B cell (primary cell): ENCODE results near the gene CHAC1. TPM values are rescaled to one million over a fixed set of nuclear protein-coding genes. Genes with fewer than 3 reads are reported as not detected.

ENCODE experiments used
- ATAC-seq: fragments of 200-7000 bp; cut with Tn5 transposase; one replicate; pipeline ENCODE4 v1.10.0; 2021; ENCODE audit warnings: low read depth, mild to moderate bottlenecking, moderate number of reproducible peaks, moderate library complexity
- CTCF ChIA-PET: fragments of 350-600 bp; sonication (Branson Sonifier 250); formaldehyde crosslinking; loops from one replicate; lab custom pipeline; 2021; ENCODE audit warnings: antibody characterized with exemption, inconsistent platforms; lab: Charles Lee
- POLR2A ChIA-PET: fragments of 350-600 bp; sonication (Branson Sonifier 250); formaldehyde crosslinking; loops from one replicate; lab custom pipeline; 2021; ENCODE audit warnings: antibody characterized with exemption; lab: Charles Lee
- DNase-seq: peaks from one replicate; pipeline ENCODE4 v3.0.0; 2013
- H2AFZ ChIP-seq: 2 replicates; pipeline ENCODE4 v1.6.1; 2012; ENCODE audit warnings: mild to moderate bottlenecking, low read depth, low read length; ENCODE audit not compliant: insufficient read depth, poor library complexity, severe bottlenecking
- H3K27ac ChIP-seq, 2 donors: 1 replicate in 1 of 2; 2 replicates in 1 of 2; pipeline ENCODE4 v1.5.1; 2012 to 2013; ENCODE audit warnings: low read length in 2 of 2, mild to moderate bottlenecking in 2 of 2, moderate library complexity in 1 of 2
- H3K27me3 ChIP-seq, 4 experiments: fragments of 200-600 bp in 1 of 4; sonication (generic) in 1 of 4; replicated peaks in 1 of 4; 1 replicate in 2 of 4; 2 replicates in 2 of 4; pipeline versions ENCODE4 v1.6.1 to v1.7.0; 2013 to 2016; ENCODE audit warnings: low read length in 3 of 4, mild to moderate bottlenecking in 2 of 4, mixed read lengths in 1 of 4, moderate library complexity in 1 of 4; ENCODE audit not compliant: insufficient read depth in 4 of 4, control insufficient read depth in 3 of 4; ENCODE audit errors: control extremely low read depth in 1 of 4
- H3K36me3 ChIP-seq, 2 experiments: replicated peaks in 1 of 2; 1 replicate in 1 of 2; 2 replicates in 1 of 2; pipeline versions ENCODE4 v1.6.1 to v1.7.1; 2013; ENCODE audit warnings: low read length in 1 of 2; ENCODE audit not compliant: insufficient read depth in 2 of 2, control insufficient read depth in 1 of 2; ENCODE audit errors: control extremely low read depth in 1 of 2, extremely low read depth in 1 of 2
- H3K4me1 ChIP-seq, 2 donors: fragments of 200-600 bp in 1 of 2; sonication (generic) in 1 of 2; 1 replicate in 1 of 2; 2 replicates in 1 of 2; pipeline versions ENCODE4 v1.5.1 to v1.6.1; 2013 to 2017; ENCODE audit warnings: low read length in 2 of 2; ENCODE audit not compliant: control insufficient read depth in 2 of 2, insufficient read depth in 2 of 2
- H3K4me2 ChIP-seq: replicated peaks from 2 replicates; pipeline ENCODE3; 2012; ENCODE audit warnings: mild to moderate bottlenecking, low read depth, low read length; ENCODE audit not compliant: poor library complexity, severe bottlenecking
- H3K4me3 ChIP-seq, 5 experiments: fragments of 200-600 bp in 1 of 5; sonication (generic) in 1 of 5; 1 replicate in 3 of 5; 2 replicates in 2 of 5; pipeline versions ENCODE4 v1.5.1 to v1.7.0; 2011 to 2016; ENCODE audit warnings: low read length in 4 of 5, mild to moderate bottlenecking in 4 of 5, low read depth in 2 of 5, control low read depth in 1 of 5, moderate library complexity in 1 of 5; ENCODE audit not compliant: insufficient read depth in 1 of 5; ENCODE audit errors: control extremely low read depth in 1 of 5, extremely low read depth in 1 of 5
- H3K79me2 ChIP-seq: fragments of 200-600 bp; sonication (generic); one replicate; pipeline ENCODE4 v1.6.0; 2016; ENCODE audit warnings: low read length; ENCODE audit not compliant: control insufficient read depth, insufficient read depth
- H3K9ac ChIP-seq: fragments of 200-600 bp; sonication (generic); 2 replicates; pipeline ENCODE4 v1.6.1; 2017; ENCODE audit warnings: mild to moderate bottlenecking, low read length, moderate library complexity
- H3K9me3 ChIP-seq, 3 donors: one replicate each; pipeline versions ENCODE4 v1.6.1 to v1.7.1; 2013; ENCODE audit warnings: low read length in 2 of 3; ENCODE audit not compliant: control insufficient read depth in 2 of 3, insufficient read depth in 1 of 3; ENCODE audit errors: control extremely low read depth in 1 of 3
- H4K20me1 ChIP-seq: 2 replicates; pipeline ENCODE4 v1.6.0; 2012; ENCODE audit warnings: mild to moderate bottlenecking, low read length; ENCODE audit not compliant: insufficient read depth, control insufficient read depth, poor library complexity, severe bottlenecking
- H3K27ac Mint-ChIP-seq: one replicate; pipeline ENCODE4 v1.8.0; 2021; ENCODE audit warnings: mixed read lengths
- H3K27me3 Mint-ChIP-seq: one replicate; pipeline ENCODE4 v1.8.0; 2021; ENCODE audit warnings: mixed read lengths
- H3K4me1 Mint-ChIP-seq: one replicate; pipeline ENCODE4 v1.8.0; 2021; ENCODE audit warnings: mixed read lengths
- H3K4me3 Mint-ChIP-seq: one replicate; pipeline ENCODE4 v1.8.0; 2021; ENCODE audit warnings: mixed read lengths
- H3K9me3 Mint-ChIP-seq: one replicate; pipeline ENCODE4 v1.8.0; 2022; ENCODE audit warnings: mixed read lengths; ENCODE audit not compliant: insufficient read depth
- EZH2 ChIP-seq: IDR thresholded peaks from 2 replicates; pipeline ENCODE4 v1.6.1; 2012; ENCODE audit warnings: borderline replicate concordance, low read depth, mild to moderate bottlenecking, moderate library complexity, low read length; ENCODE audit not compliant: insufficient read depth, poor library complexity, severe bottlenecking
- WGBS: methylation state at CpG from one replicate; pipeline ENCODE4 v1.1.5; 2013; ENCODE audit warnings: missing lambda C conversion rate; ENCODE audit not compliant: insufficient coverage; 5-methylcytosine and 5-hydroxymethylcytosine counted together
- intact Hi-C: fragments of 100-400 bp; cut with micrococcal nuclease; formaldehyde crosslinking; loops from one replicate; pipeline ENCODE4 v1.10.0; 2022
- polyA plus RNA-seq: library from polyadenylated mRNA; depleted of rRNA; stranded (reverse); fragments of >200 nt; gene quantifications from 2 replicates; pipeline ENCODE4 v1.2.3, GENCODE V29; 2012
- total RNA-seq, 2 donors: library from RNA; stranded (reverse); fragments of 120-200 nt in 1 of 2; gene quantifications; 1 replicate in 1 of 2; 2 replicates in 1 of 2; pipeline versions ENCODE4 v1.2.3 to v1.2.4, GENCODE V29; 2013 to 2022
- TF ChIP-seq, protein P1 (sequence below): fragments of 200-600 bp; IDR thresholded peaks from one replicate; pipeline ENCODE4 v1.8.0; 2022; ENCODE audit warnings: antibody characterized with exemption, mild to moderate bottlenecking

Gene CHAC1
- total and polyA plus RNA-seq, 2 donors (not counting 1 experiment from before 2014, with no cell fraction given): 0.81 to 3.6 TPM

DNA sequence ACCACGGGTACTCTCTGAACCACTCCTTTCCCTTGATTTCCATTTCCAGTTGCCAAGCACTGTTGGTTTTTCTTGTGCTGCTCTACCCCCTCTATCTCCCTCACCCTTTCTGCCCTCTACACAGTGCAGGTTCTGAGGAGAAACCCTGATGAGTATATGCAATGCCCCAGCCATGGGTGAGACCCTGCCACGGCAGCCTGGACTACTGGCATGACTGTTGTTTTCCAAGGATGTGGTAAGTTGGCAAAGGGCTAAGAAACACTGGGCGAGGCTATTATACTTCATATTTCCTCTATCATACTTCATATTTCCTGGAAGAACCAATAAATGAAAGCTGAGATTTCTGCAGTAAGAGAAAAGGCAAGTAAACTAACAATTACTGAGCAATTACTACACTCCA, 27.9 kb downstream of the CHAC1 start:
- ChIA-PET CTCF (interaction anchor here (3.0 kb wide), 1 partner anchor 39 kb away, joined by 16 read pairs; no protein-coding TSS in a partner anchor), POLR2A (interaction anchor here (0.6 kb wide), 1 partner anchor 535 kb away, joined by 3 read pairs; no protein-coding TSS in a partner anchor)
- intact Hi-C loops: no loop called here
- DNase-seq (no peak), ATAC-seq (no peak)
- Histone ChIP-seq H3K79me2 (no peaks in the 10 kb centered on the region), H2AFZ (no peak overlapping the region), H3K9ac (no peak overlapping the region), H4K20me1 (no peaks in the 10 kb centered on the region), H3K27me3 (no peaks in the 10 kb centered on the region), H3K4me3 (no peak overlapping the region), H3K27ac (no peak overlapping the region), H3K4me1 (no peaks in the 10 kb centered on the region), H3K9me3 (no peaks in the 10 kb centered on the region), H3K36me3 (peaks cover 4 to 96% of the 10 kb centered on the region in 2 experiments), H3K4me2 (no peak overlapping the region)
- no peak overlapping the region for H3K27ac Mint-ChIP-seq
- H3K27me3 Mint-ChIP-seq: no peaks in the 10 kb centered on the region
- WGBS: 100% methylated on average over 1 of the region's 3 CpGs
- TF ChIP-seq, protein P1, sequence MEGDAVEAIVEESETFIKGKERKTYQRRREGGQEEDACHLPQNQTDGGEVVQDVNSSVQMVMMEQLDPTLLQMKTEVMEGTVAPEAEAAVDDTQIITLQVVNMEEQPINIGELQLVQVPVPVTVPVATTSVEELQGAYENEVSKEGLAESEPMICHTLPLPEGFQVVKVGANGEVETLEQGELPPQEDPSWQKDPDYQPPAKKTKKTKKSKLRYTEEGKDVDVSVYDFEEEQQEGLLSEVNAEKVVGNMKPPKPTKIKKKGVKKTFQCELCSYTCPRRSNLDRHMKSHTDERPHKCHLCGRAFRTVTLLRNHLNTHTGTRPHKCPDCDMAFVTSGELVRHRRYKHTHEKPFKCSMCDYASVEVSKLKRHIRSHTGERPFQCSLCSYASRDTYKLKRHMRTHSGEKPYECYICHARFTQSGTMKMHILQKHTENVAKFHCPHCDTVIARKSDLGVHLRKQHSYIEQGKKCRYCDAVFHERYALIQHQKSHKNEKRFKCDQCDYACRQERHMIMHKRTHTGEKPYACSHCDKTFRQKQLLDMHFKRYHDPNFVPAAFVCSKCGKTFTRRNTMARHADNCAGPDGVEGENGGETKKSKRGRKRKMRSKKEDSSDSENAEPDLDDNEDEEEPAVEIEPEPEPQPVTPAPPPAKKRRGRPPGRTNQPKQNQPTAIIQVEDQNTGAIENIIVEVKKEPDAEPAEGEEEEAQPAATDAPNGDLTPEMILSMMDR: no peak
- no peak for TF ChIP-seq EZH2
- no peaks in the 10 kb centered on the region for H3K9me3 Mint-ChIP-seq
- no peak overlapping the region for H3K4me3 Mint-ChIP-seq
- H3K4me1 Mint-ChIP-seq: no peaks in the 10 kb centered on the region

DNA sequence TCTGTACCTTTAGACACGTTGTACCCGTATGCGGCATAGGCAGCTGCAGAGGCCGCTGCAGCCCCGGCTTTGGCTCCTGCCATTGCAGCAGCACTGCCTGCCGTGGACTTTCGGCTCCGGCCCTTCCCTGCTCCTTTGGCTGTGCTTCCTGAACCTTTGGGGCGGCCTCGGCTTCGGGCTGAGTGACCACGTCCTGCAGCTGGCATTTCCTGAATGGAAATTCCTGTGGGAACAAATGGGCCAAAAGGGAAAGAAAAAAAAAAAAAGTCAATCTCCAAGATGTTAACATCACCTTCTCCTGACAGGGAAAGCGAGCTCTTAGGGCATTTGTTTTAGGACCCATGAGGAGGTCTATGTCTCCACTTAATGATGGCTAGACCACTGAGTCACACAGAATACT, 29.6 kb downstream of the CHAC1 start:
- TF ChIP-seq, protein P1: no peak
- TF ChIP-seq EZH2: no peak
- ChIA-PET POLR2A (no interaction called here), CTCF (interaction anchor here (1.9 to 3.0 kb wide), 2 partner anchors 41 to 77 kb away, joined by 8 to 16 read pairs; no protein-coding TSS in a partner anchor)
- Histone ChIP-seq H3K9ac (no peak overlapping the region), H3K36me3 (peaks cover 4 to 98% of the 10 kb centered on the region in 2 experiments), H2AFZ (no peak overlapping the region), H3K4me3 (no peak overlapping the region), H3K4me2 (no peak overlapping the region), H4K20me1 (no peaks in the 10 kb centered on the region), H3K27me3 (no peaks in the 10 kb centered on the region), H3K4me1 (no peaks in the 10 kb centered on the region), H3K27ac (no peak overlapping the region), H3K9me3 (no peaks in the 10 kb centered on the region), H3K79me2 (no peaks in the 10 kb centered on the region)
- Mint-ChIP-seq H3K9me3 (no peaks in the 10 kb centered on the region), H3K4me1 (no peaks in the 10 kb centered on the region), H3K27ac (no peak overlapping the region), H3K27me3 (no peaks in the 10 kb centered on the region), H3K4me3 (no peak overlapping the region)
- intact Hi-C loops: no loop called here
- DNase-seq (no peak), ATAC-seq (no peak)
- 92% methylated on average over 12 of the region's 13 CpGs for WGBS
